Right lobe of liver (tissue), 6 donors: Measurements from ENCODE around the gene LCOR. TPM values are rescaled to one million over a fixed set of nuclear protein-coding genes. Genes with fewer than 3 reads are reported as not detected.

Source experiments
- ATAC-seq, 4 donors: fragments of 200-7000 bp; cut with Tn5 transposase; one replicate each; pipeline ENCODE4 v1.9.1; 2020; ENCODE audit warnings: mild to moderate bottlenecking in 4 of 4, moderate library complexity in 4 of 4
- DNase-seq, 3 donors: peaks; one replicate each; pipeline ENCODE4 v3.0.0-alpha.2; 2020
- H3K27ac ChIP-seq, 3 donors: fragments of 200-600 bp; one replicate each; pipeline ENCODE4 v1.8.0; 2022
- H3K27me3 ChIP-seq, 2 donors: fragments of 200-600 bp; one replicate each; pipeline ENCODE4 v1.8.0; 2022
- H3K36me3 ChIP-seq, 4 donors: fragments of 200-600 bp; sonication (generic) in 1 of 4; one replicate each; pipeline versions ENCODE4 v1.5.1 to v1.8.0; 2017 to 2022; ENCODE audit warnings: control low read depth in 1 of 4
- H3K4me1 ChIP-seq, 4 donors: fragments of 200-600 bp; sonication (generic) in 1 of 4; one replicate each; pipeline versions ENCODE4 v1.5.1 to v1.8.0; 2017 to 2022; ENCODE audit warnings: control low read depth in 1 of 4
- H3K4me3 ChIP-seq, 3 donors: fragments of 200-600 bp; one replicate each; pipeline ENCODE4 v1.8.0; 2022
- H3K9me3 ChIP-seq, 4 donors: fragments of 200-600 bp; sonication (generic) in 1 of 4; one replicate each; pipeline versions ENCODE4 v1.5.1 to v1.8.0; 2017 to 2022; ENCODE audit warnings: control low read depth in 1 of 4
- CTCF ChIP-seq, 4 donors: fragments of 200-600 bp in 3 of 4; fragments of 450-650 bp in 1 of 4; IDR thresholded peaks; one replicate each; pipeline versions ENCODE4 v1.5.1 to v1.8.0; 2016 to 2022; ENCODE audit warnings: antibody characterized with exemption in 4 of 4, mild to moderate bottlenecking in 2 of 4
- POLR2A ChIP-seq: fragments of 450-650 bp; IDR thresholded peaks from one replicate; pipeline ENCODE4 v1.6.1; 2017; ENCODE audit warnings: antibody characterized with exemption, mild to moderate bottlenecking
- WGBS: methylation state at CpG from one replicate; pipeline ENCODE4 v1.1.6; 2018; ENCODE audit warnings: low coverage, low lambda C conversion rate; ENCODE audit not compliant: insufficient coverage; ENCODE audit errors: missing lambda C conversion rate; 5-methylcytosine and 5-hydroxymethylcytosine counted together
- intact Hi-C, 2 donors: fragments of 100-400 bp; cut with DNase I; formaldehyde crosslinking; loops; one replicate each; pipeline versions ENCODE4 v1.11.2 to v1.14.1; 2022
- total RNA-seq, 6 experiments: library from RNA; depleted of rRNA in 2 of 6; stranded (reverse); fragments of >200 nt in 2 of 6; fragmentation: NEBNext Ultra II Directional in 3 of 6; extraction: Animal tissue kit (Norgen Biotek cat#: 25700) in 3 of 6; gene quantifications; one replicate each; pipeline versions ENCODE4 v1.1.0 to v1.2.4, GENCODE V29; 2016 to 2023
- donor health status: DM: no; HTN: yes; CAD: no.
- donor health status: DM: no; HTN: no; CAD: no.
- donor health status: DM: no; HTN: no; CAD: no.
- donor health status: DM: no; HTN: yes; CAD: no.
- donor health status: DM: no; HTN: yes; CAD: no.

The LCOR gene
- total RNA-seq, 6 experiments from 2014 or later = 8.6 to 16.3 (median 12.9) TPM

- no peaks in the 10 kb centered on the region for H3K9me3 ChIP-seq
- ATAC-seq (peak; percentile 75 to 87 (median 76)), DNase-seq (no peak)
- WGBS = 39% methylated on average over 3 of the region's 3 CpGs
- TF ChIP-seq POLR2A = no peak
- no peak for TF ChIP-seq CTCF (IDR thresholded peaks at IDR 0.05)
- peak overlapping the region in 2 of 3 donors; percentile 24 to 27 for H3K27ac ChIP-seq
- intact Hi-C loops = no loop called here
- H3K27me3 ChIP-seq = no peaks in the 10 kb centered on the region
- no peak overlapping the region for H3K4me3 ChIP-seq
- H3K4me1 ChIP-seq = peaks cover 0 to 20% (median 9%) of the 10 kb centered on the region in 4 donors
- H3K36me3 ChIP-seq = no peaks in the 10 kb centered on the region
Measured at GRCh38 chr10:96863922-96864543, 31.9 kb downstream of the LCOR start.

GRCh38 chr10:96873086-96873485 is 41.0 kb downstream of the LCOR start:
- ATAC-seq (no peak), DNase-seq (no peak)
- Histone ChIP-seq H3K4me3 (no peak overlapping the region), H3K27ac (no peak overlapping the region), H3K27me3 (no peaks in the 10 kb centered on the region), H3K36me3 (no peaks in the 10 kb centered on the region), H3K4me1 (peaks cover 0 to 9% (median 4%) of the 10 kb centered on the region in 4 donors), H3K9me3 (no peaks in the 10 kb centered on the region)
- TF ChIP-seq CTCF (IDR thresholded peaks at IDR 0.05) (no peak), POLR2A (no peak)
- intact Hi-C loops = no loop called here

GRCh38 chr10:96873756-96874467 is 41.8 kb downstream of the LCOR start:
- 48% methylated on average over 7 of the region's 7 CpGs for WGBS
- TF ChIP-seq CTCF (IDR thresholded peaks at IDR 0.05) (no peak), POLR2A (no peak)
- Histone ChIP-seq H3K9me3 (no peaks in the 10 kb centered on the region), H3K27me3 (no peaks in the 10 kb centered on the region), H3K27ac (no peak overlapping the region), H3K4me1 (peaks cover 0 to 13% (median 4%) of the 10 kb centered on the region in 4 donors), H3K36me3 (no peaks in the 10 kb centered on the region), H3K4me3 (no peak overlapping the region)
- DNase-seq = no peak
- intact Hi-C loops = no loop called here
- no peak for ATAC-seq

GRCh38 chr10:96878057-96878456 is 46.0 kb downstream of the LCOR start:
- Histone ChIP-seq H3K27ac (peak overlapping the region in 1 of 3 donors; percentile 16), H3K4me1 (peaks cover 0 to 13% (median 4%) of the 10 kb centered on the region in 4 donors), H3K36me3 (no peaks in the 10 kb centered on the region), H3K9me3 (no peaks in the 10 kb centered on the region), H3K27me3 (no peaks in the 10 kb centered on the region), H3K4me3 (no peak overlapping the region)
- 19% methylated on average over 3 of the region's 3 CpGs for WGBS
- DNase-seq (no peak), ATAC-seq (peak; percentile 77 to 91 (median 84))
- TF ChIP-seq POLR2A (no peak), CTCF (IDR thresholded peaks at IDR 0.05) (no peak)
- intact Hi-C loops = no loop called here
